ENCODE results near the gene CASP5. TPM values are rescaled to one million over a fixed set of nuclear protein-coding genes. Genes with fewer than 3 reads are reported as not detected.

Gene CASP5
- total and polyA plus RNA-seq, 2 of the 4 experiments (the other 2 are of a cell fraction) = not detected

DNA sequence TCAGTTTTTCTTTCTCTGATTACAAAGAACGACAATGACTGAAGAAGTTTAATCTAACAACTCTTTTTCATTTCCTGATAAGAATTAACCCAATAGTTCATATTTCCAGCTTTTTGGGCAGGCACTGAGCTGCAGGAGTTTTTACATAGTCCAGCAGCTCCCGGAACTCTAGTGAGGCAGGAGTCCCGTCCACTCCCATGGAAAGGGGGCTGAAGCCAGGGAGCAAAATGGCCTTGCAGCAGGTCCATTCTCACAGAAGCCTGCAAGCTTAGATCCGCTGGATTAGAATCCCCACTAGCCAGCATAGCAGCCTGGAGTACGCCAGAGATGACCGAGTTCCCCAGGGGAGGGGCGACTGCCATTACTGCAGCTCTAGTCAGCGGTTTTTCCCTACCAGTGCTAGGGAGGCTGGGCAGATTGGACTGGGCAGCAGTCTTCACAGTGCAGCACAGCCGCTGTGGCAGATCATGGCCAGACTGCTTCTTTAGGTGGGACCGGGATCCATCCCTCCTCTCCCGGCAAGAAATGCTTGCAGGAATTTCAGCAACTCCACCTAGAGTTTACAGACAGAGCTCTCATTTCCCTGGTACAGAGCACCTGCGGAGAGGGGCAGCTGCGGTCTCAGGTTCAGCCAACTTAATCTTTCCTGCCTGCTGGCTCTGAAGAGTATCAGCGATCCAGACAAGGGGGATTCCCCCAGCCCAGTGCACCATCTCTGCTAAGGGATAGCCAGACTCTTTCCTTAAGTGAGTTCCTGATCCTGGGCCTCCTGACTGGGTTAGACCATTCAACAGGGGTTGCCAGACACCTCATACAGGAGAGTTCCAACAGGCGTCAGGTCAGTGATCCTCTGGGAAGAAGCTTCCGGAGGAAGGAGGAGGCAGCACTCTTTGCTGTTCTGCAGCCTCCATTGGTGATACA, 53.9 kb downstream of the CASP5 start:
- H3K23ac ChIP-seq (ENCODE audit: low read depth, low read length) = peak overlapping the region; percentile 78
- H3K79me1 ChIP-seq (ENCODE audit: low read depth in 1 of 2, low read length in 2 of 2) = peaks cover 13 to 18% of the 10 kb centered on the region in 2 experiments
- WGBS, 2 experiments (ENCODE audit: extremely low coverage in 2 of 2, insufficient read length in 1 of 2) = 41% methylated on average over 4 of the region's 16 CpGs; no CpG with 5 or more reads in 1 of the 2 experiments
- peak overlapping the region; percentile 93 for H4K5ac ChIP-seq (ENCODE audit: low read depth, low read length)
- H3K4me2 ChIP-seq (ENCODE audit: low read depth, low read length) = peak overlapping the region; percentile 92
- H2BK20ac ChIP-seq (ENCODE audit: low read depth, low read length) = peak overlapping the region; percentile 77
- H3K36me3 ChIP-seq (ENCODE audit: control insufficient read depth, insufficient read depth, low read length) = peaks cover 2% of the 10 kb centered on the region; the same call in 1 of the 2 replicates
- peak; percentile 72 for ATAC-seq (ENCODE audit: low read depth)
- peak overlapping the region; percentile 89 for H2AFZ ChIP-seq (replicated peaks; ENCODE audit: low read length, poor library complexity)
- intact Hi-C loops (cut with micrococcal nuclease) = loop anchor here (2.0 to 10.0 kb wide), 4 partner anchors 78 to 1108 kb away; partner anchors contain the start of genes AASDHPPT and KBTBD3
- no peaks in the 10 kb centered on the region for H4K20me1 ChIP-seq (ENCODE audit: insufficient read depth, low read length)
- peak overlapping the region; percentile 71 for H3K9ac ChIP-seq (ENCODE audit: low read depth, low read length)
- ChIA-PET POLR2A (ENCODE audit: unreplicated experiment) (no interaction called here), CTCF (interaction anchor here (0.6 to 0.9 kb wide), 2 partner anchors 301 to 603 kb away, joined by 3 read pairs; no protein-coding TSS in a partner anchor)
- peak overlapping the region; percentile 89 for H2AK5ac ChIP-seq (ENCODE audit: low read depth, low read length)
- peak overlapping the region; percentile 88 for H2AK9ac ChIP-seq (replicated peaks; ENCODE audit: low read depth, low read length, poor library complexity)
- no peaks in the 10 kb centered on the region for H3K27me3 ChIP-seq (ENCODE audit: control insufficient read depth, insufficient read depth, low read length)
- in situ Hi-C loops (cut with MboI; ENCODE audit: low sequenced_read_pairs) = no loop called here
- H3K9me3 ChIP-seq (ENCODE audit: control insufficient read depth, insufficient read depth, low read length) = peaks cover 4% of the 10 kb centered on the region
- no peaks in the 10 kb centered on the region for H3K9me1 ChIP-seq (ENCODE audit: insufficient read depth, low read length)
- peak overlapping the region; percentile 93 for H3K56ac ChIP-seq (ENCODE audit: extremely low read depth, insufficient read depth, low read length)
- peaks cover 10% of the 10 kb centered on the region; the same call in 1 of the 2 replicates for H3K4me1 ChIP-seq (ENCODE audit: control insufficient read depth, insufficient read depth, low read length)
- H4K8ac ChIP-seq (ENCODE audit: low read depth in 2 of 2, low read length in 2 of 2) = peak overlapping the region; percentile 93 to 98
- H3K4me3 ChIP-seq (ENCODE audit: insufficient read depth, low read depth, low read length) = peak overlapping the region; percentile 87
- peak overlapping the region; percentile 97 for H3K18ac ChIP-seq (ENCODE audit: low read depth, low read length)
- dilution Hi-C loops (cut with HindIII; ENCODE audit: low sequenced_read_pairs, unreplicated experiment) = no loop called here
- peak overlapping the region; percentile 99 for H3K27ac ChIP-seq (ENCODE audit: insufficient read depth, low read length)
- H2BK5ac ChIP-seq (ENCODE audit: low read depth, low read length, poor library complexity, severe bottlenecking) = peak overlapping the region; percentile 99
- peak overlapping the region; percentile 78 for H2BK15ac ChIP-seq (ENCODE audit: low read depth, low read length)
- peak overlapping the region; percentile 93 for H3K14ac ChIP-seq (replicated peaks; ENCODE audit: low read depth, low read length)
- peak overlapping the region; percentile 95 for H3K4ac ChIP-seq (ENCODE audit: low read depth, low read length)
- peak overlapping the region; percentile 90 for H2BK120ac ChIP-seq (ENCODE audit: low read depth, low read length)
- TF ChIP-seq, protein P1, sequence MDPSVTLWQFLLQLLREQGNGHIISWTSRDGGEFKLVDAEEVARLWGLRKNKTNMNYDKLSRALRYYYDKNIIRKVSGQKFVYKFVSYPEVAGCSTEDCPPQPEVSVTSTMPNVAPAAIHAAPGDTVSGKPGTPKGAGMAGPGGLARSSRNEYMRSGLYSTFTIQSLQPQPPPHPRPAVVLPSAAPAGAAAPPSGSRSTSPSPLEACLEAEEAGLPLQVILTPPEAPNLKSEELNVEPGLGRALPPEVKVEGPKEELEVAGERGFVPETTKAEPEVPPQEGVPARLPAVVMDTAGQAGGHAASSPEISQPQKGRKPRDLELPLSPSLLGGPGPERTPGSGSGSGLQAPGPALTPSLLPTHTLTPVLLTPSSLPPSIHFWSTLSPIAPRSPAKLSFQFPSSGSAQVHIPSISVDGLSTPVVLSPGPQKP (IDR thresholded peaks at IDR 0.05; ENCODE audit: borderline replicate concordance, low read depth, low read length) = no peak
- peak; percentile 22; the same call in 1 of the 2 replicates for TF ChIP-seq MAFK (IDR thresholded peaks at IDR 0.05; ENCODE audit: low read depth, low read length)
- BruUV-seq (replicated peaks) = no TSS peak
- H4K91ac ChIP-seq (ENCODE audit: insufficient read depth, low read depth, low read length) = peak overlapping the region; percentile 88
- DNase-seq = peak; percentile 34

Measured in IMR-90 (cell line).